Endothelial cell (in vitro differentiated cells): ENCODE data around the gene LUC7L. TPM values are rescaled to one million over a fixed set of nuclear protein-coding genes. Genes with fewer than 3 reads are reported as not detected.
"Not testable (repeated sequence)": the region's sequence is repeated elsewhere in the genome, so short reads cannot be mapped to it uniquely, and the experiment has no call there.

ENCODE experiments used
- DNase-seq: peaks from one replicate; pipeline ENCODE4 v3.0.0; 2021; ENCODE audit warnings: low spot score
- H3K27ac Mint-ChIP-seq: one replicate; pipeline ENCODE4 v1.8.0; 2021; ENCODE audit warnings: mixed read lengths, inconsistent platforms; ENCODE audit not compliant: unreplicated experiment
- H3K27me3 Mint-ChIP-seq: one replicate; pipeline ENCODE4 v1.8.0; 2021; ENCODE audit warnings: mild to moderate bottlenecking, moderate library complexity, mixed read lengths, inconsistent platforms; ENCODE audit not compliant: unreplicated experiment
- H3K36me3 Mint-ChIP-seq: one replicate; pipeline ENCODE4 v1.8.0; 2021; ENCODE audit warnings: mild to moderate bottlenecking, low read depth, mixed read lengths, inconsistent platforms; ENCODE audit not compliant: unreplicated experiment
- H3K4me1 Mint-ChIP-seq: one replicate; pipeline ENCODE4 v1.8.0; 2021; ENCODE audit warnings: mild to moderate bottlenecking, mixed read lengths, inconsistent platforms; ENCODE audit not compliant: unreplicated experiment
- H3K4me3 Mint-ChIP-seq: one replicate; pipeline ENCODE4 v1.8.0; 2021; ENCODE audit warnings: mild to moderate bottlenecking, mixed read lengths, inconsistent platforms; ENCODE audit not compliant: unreplicated experiment
- H3K9me3 Mint-ChIP-seq: one replicate; pipeline ENCODE4 v1.8.0; 2021; ENCODE audit warnings: mixed read lengths, inconsistent platforms; ENCODE audit not compliant: unreplicated experiment
- CTCF ChIP-seq: fragments of 200-600 bp; sonication (generic); IDR thresholded peaks from one replicate; pipeline ENCODE4 v1.5.0; 2021; ENCODE audit warnings: antibody characterized with exemption; ENCODE audit not compliant: unreplicated experiment
- total RNA-seq: library from RNA; stranded (reverse); fragmentation: NEBNext Ultra II Directional; extraction: Animal tissue kit (Norgen Biotek cat#: 25700); gene quantifications from one replicate; pipeline ENCODE4 v1.2.1, GENCODE V29; 2021; ENCODE audit not compliant: unreplicated experiment

The LUC7L gene
- total RNA-seq, 1 donor from 2014 or later: 92.2 TPM

DNA sequence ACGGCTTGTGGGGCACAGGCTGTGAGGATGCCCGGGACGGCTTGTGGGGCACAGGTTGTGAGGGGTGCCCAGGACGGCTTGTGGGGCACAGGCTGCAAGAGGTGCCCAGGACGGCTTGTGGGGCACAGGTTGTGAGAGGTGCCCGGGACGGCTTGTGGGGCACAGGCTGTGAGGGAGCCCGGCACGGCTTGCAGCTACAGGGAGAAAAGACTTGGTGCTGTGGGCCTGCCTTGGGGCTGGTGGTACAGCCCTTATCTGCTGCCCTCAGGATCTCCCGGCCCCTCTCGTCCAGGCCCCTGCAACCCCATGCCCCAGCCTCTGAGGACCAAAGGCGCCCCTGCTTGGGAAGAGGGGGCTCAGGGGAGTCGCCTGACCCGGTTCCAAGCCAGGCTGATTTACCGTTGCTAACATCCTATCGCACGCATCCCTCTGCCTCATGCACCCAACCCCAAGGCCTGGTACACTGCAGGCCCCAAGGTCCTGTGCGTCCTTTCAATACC is 68.5 kb downstream of the LUC7L start:
- Mint-ChIP-seq H3K4me1 (no peaks in the 10 kb centered on the region), H3K27me3 (peaks cover 10% of the 10 kb centered on the region), H3K9me3 (no peaks in the 10 kb centered on the region), H3K27ac (no peak overlapping the region), H3K36me3 (no peaks in the 10 kb centered on the region), H3K4me3 (no peak overlapping the region)
- no peak for DNase-seq
- no peak for TF ChIP-seq CTCF

DNA sequence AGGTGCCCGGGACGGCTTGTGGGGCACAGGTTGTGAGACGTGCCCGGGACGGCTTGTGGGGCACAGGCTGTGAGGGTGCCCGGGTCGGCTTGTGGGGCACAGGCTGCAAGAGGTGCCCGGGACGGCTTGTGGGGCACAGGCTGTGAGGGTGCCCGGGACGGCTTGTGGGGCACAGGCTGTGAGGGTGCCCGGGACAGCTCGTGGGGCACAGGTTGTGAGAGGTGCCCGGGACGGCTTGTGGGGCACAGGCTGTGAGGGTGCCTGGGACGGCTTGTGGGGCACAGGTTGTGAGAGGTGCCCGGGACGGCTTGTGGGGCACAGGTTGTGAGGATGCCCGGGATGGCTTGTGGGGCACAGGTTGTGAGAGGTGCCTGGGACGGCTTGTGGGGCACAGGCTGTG is 69.0 kb downstream of the LUC7L start:
- H3K9me3 Mint-ChIP-seq, H3K27ac Mint-ChIP-seq, DNase-seq, H3K4me3 Mint-ChIP-seq, H3K4me1 Mint-ChIP-seq, H3K36me3 Mint-ChIP-seq, H3K27me3 Mint-ChIP-seq: not testable (repeated sequence)

- H3K27ac Mint-ChIP-seq: no peak overlapping the region
- no peak overlapping the region for H3K4me3 Mint-ChIP-seq
- H3K9me3 Mint-ChIP-seq: no peaks in the 10 kb centered on the region
- no peak for DNase-seq
- no peak for TF ChIP-seq CTCF
- peaks cover 13% of the 10 kb centered on the region for H3K27me3 Mint-ChIP-seq
- H3K4me1 Mint-ChIP-seq: peaks cover 5% of the 10 kb centered on the region
- no peaks in the 10 kb centered on the region for H3K36me3 Mint-ChIP-seq
Observed at GRCh38 chr16:159136-159849, 70.0 kb downstream of the LUC7L start.

- no peak for TF ChIP-seq CTCF
- H3K27ac Mint-ChIP-seq: peak overlapping the region; percentile 42
- H3K4me3 Mint-ChIP-seq: peak overlapping the region; percentile 86
- no peaks in the 10 kb centered on the region for H3K36me3 Mint-ChIP-seq
- H3K4me1 Mint-ChIP-seq: peaks cover 5% of the 10 kb centered on the region
- DNase-seq: no peak
- H3K27me3 Mint-ChIP-seq: peaks cover 8% of the 10 kb centered on the region
- no peaks in the 10 kb centered on the region for H3K9me3 Mint-ChIP-seq
Observed at GRCh38 chr16:155031-155398, 74.2 kb downstream of the LUC7L start.

GRCh38 chr16:154217-155030 is 74.8 kb downstream of the LUC7L start:
- peaks cover 8% of the 10 kb centered on the region for H3K27me3 Mint-ChIP-seq
- peaks cover 5% of the 10 kb centered on the region for H3K4me1 Mint-ChIP-seq
- no peaks in the 10 kb centered on the region for H3K9me3 Mint-ChIP-seq
- H3K4me3 Mint-ChIP-seq: peak overlapping the region; percentile 86
- peak overlapping the region; percentile 42 for H3K27ac Mint-ChIP-seq
- TF ChIP-seq CTCF: no peak
- no peak for DNase-seq
- H3K36me3 Mint-ChIP-seq: no peaks in the 10 kb centered on the region

DNA sequence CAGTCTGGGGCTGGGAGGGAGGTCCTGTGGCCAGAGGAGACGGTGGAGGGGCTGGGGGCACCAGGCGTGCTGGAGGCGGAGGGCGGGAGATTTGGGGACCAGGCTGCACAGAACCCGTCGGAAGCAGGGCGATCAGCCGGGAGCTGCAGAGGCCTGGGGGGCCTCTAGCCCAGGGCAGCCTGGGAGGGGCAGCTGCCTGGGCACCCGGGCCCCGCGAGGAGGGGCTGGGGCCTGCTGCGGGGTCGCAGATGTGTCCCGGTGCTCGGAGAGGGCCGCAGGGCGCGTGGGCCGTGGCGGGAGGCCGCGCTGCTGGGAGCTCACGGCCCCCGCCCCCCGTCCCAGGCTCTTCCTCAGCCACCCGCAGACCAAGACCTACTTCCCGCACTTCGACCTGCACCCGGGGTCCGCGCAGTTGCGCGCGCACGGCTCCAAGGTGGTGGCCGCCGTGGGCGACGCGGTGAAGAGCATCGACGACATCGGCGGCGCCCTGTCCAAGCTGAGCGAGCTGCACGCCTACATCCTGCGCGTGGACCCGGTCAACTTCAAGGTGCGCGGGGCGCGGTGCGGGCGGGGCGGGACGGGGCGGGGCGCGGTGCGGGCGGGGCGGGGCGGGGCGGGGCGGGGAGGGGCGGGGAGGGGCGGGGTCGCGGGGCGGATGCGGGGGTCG is 75.6 kb downstream of the LUC7L start:
- H3K36me3 Mint-ChIP-seq, H3K4me1 Mint-ChIP-seq, H3K9me3 Mint-ChIP-seq, DNase-seq, H3K27ac Mint-ChIP-seq, H3K4me3 Mint-ChIP-seq, H3K27me3 Mint-ChIP-seq: not testable (repeated sequence)

DNA sequence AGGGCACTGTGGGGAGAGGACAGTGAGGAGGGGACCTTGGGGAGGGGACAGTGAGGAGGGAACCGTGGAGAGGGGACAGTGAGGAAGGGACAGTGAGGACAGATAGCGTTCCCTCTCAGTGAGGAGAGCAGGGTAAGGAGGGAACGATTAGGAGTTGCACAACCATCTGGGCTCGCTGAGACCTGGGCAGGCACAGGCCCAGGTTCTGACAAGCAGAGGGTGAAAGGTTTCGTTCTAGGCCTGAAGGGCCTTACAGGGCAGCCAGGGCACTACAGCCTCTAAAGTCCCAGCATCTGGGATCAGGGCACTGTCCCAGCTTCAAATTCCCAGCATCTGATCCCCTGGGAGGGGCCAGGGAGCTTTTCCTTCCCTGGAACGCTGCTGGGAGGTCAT is 76.1 kb downstream of the LUC7L start:
- H3K4me3 Mint-ChIP-seq, H3K27me3 Mint-ChIP-seq: not testable (repeated sequence)

More for the DNA sequence above, 76.1 kb downstream of the LUC7L start:
- H3K36me3 Mint-ChIP-seq, H3K4me1 Mint-ChIP-seq, DNase-seq, H3K27ac Mint-ChIP-seq, H3K9me3 Mint-ChIP-seq: not testable (repeated sequence)
